ENCODE data around the gene FAM174A.
"Not testable (repeated sequence)": the region's sequence is repeated elsewhere in the genome, so short reads cannot be mapped to it uniquely, and the experiment has no call there.

Gene FAM174A

GRCh38 chr5:100576217-100576751 is 41.1 kb downstream of the FAM174A start:
- no peak for DNase-seq

GRCh38 chr5:100577506-100577905 is 42.3 kb downstream of the FAM174A start:
- DNase-seq, result no peak

GRCh38 chr5:100584069-100584468 is 48.9 kb downstream of the FAM174A start:
- DNase-seq, result no peak

- DNase-seq, result no peak
These were observed 49.7 kb downstream of the FAM174A start for GRCh38 chr5:100584889-100585288.

- no peak for DNase-seq
These were observed 55.7 kb downstream of the FAM174A start for GRCh38 chr5:100590867-100591266.

- no peak for DNase-seq
These were observed 60.1 kb downstream of the FAM174A start for GRCh38 chr5:100595152-100595811.

GRCh38 chr5:100595812-100596173 is 60.6 kb downstream of the FAM174A start:
- no peak for DNase-seq

- no peak for DNase-seq
These were observed 63.3 kb downstream of the FAM174A start for GRCh38 chr5:100598446-100598845.

- DNase-seq, result no peak
These were observed 65.3 kb downstream of the FAM174A start for GRCh38 chr5:100600298-100600994.

GRCh38 chr5:100603141-100603540 is 68.0 kb downstream of the FAM174A start:
- DNase-seq, result no peak

GRCh38 chr5:100604021-100604420 is 68.8 kb downstream of the FAM174A start:
- not testable (repeated sequence) for DNase-seq

- DNase-seq, result no peak
These were observed 74.4 kb downstream of the FAM174A start for GRCh38 chr5:100609594-100609993.

- DNase-seq, result no peak
These were observed 79.1 kb downstream of the FAM174A start for GRCh38 chr5:100614308-100614707.

GRCh38 chr5:100615362-100615761 is 80.2 kb downstream of the FAM174A start:
- no peak for DNase-seq

GRCh38 chr5:100616291-100616690 is 81.1 kb downstream of the FAM174A start:
- no peak for DNase-seq

- DNase-seq, result no peak
These were observed 81.8 kb downstream of the FAM174A start for GRCh38 chr5:100616981-100617380.

GRCh38 chr5:100623719-100624118 is 88.5 kb downstream of the FAM174A start:
- DNase-seq, result no peak

GRCh38 chr5:100634937-100635534 is 99.9 kb downstream of the FAM174A start:
- DNase-seq, result no peak
